Stimulated activated naive CD8-positive, alpha-beta T cell treated with anti-CD3 and anti-CD28 coated beads, Interleukin-15, Interleukin-2, amounts not matched to agents 100 ng/mL and 50 ng/mL, for 24 hours (primary cell): ENCODE data around the gene SAPCD2.

ENCODE experiments used
- H3K27ac Mint-ChIP-seq: one replicate; pipeline ENCODE4 v1.8.0; 2021; ENCODE audit warnings: mild to moderate bottlenecking, mixed read lengths
- H3K27me3 Mint-ChIP-seq: one replicate; pipeline ENCODE4 v1.8.0; 2021; ENCODE audit warnings: mixed read lengths
- H3K36me3 Mint-ChIP-seq: one replicate; pipeline ENCODE4 v1.8.0; 2021; ENCODE audit warnings: low read depth, mixed read lengths
- H3K4me1 Mint-ChIP-seq: one replicate; pipeline ENCODE4 v1.8.0; 2021; ENCODE audit warnings: low read depth, mixed read lengths
- H3K4me3 Mint-ChIP-seq: one replicate; pipeline ENCODE4 v1.8.0; 2021; ENCODE audit warnings: mild to moderate bottlenecking, mixed read lengths
- H3K9me3 Mint-ChIP-seq: one replicate; pipeline ENCODE4 v1.8.0; 2021; ENCODE audit warnings: mixed read lengths

Gene SAPCD2

DNA sequence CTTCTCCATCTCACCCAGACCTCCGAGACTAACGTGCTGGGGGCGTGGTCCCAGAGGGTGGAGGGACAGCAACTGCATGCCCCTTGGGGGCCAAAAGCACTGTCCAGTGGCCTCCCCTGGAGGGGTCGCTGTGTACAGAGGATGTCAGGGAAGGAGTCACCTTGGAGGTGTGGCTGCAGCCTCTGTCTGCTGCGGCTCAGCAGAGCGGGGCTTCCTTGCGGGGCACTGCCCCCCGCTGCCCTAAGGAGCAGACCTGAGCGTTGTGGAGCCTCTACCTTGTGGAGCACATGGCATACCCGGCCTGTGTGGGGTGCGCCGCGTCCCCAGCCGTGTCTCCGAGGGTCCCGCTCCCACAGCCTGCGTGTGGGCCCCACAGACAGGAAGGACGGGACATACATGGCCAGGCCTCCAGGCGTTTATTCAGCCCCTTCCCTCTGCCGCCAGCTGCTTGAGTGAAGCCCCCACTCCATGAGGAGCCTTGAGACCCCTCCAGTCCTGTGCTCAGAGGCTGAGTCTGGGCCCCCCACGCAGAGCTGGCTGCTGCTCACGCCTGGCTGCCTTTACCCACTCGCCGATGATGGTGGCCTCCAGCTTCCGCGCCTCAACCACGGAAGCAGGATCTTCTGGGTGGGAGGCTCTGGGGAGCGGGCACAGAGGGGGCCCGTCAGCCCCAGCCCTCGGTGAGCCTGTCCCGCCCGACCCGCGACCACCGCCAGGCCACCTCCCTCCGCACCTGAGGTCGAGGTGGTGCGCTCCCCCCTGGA, 40.0 kb upstream of the SAPCD2 start:
- H3K4me3 Mint-ChIP-seq = no peak overlapping the region
- no peak overlapping the region for H3K27ac Mint-ChIP-seq
- H3K27me3 Mint-ChIP-seq = no peaks in the 10 kb centered on the region
- peaks cover 14% of the 10 kb centered on the region for H3K36me3 Mint-ChIP-seq
- H3K9me3 Mint-ChIP-seq = no peaks in the 10 kb centered on the region
- peaks cover 5% of the 10 kb centered on the region for H3K4me1 Mint-ChIP-seq

DNA sequence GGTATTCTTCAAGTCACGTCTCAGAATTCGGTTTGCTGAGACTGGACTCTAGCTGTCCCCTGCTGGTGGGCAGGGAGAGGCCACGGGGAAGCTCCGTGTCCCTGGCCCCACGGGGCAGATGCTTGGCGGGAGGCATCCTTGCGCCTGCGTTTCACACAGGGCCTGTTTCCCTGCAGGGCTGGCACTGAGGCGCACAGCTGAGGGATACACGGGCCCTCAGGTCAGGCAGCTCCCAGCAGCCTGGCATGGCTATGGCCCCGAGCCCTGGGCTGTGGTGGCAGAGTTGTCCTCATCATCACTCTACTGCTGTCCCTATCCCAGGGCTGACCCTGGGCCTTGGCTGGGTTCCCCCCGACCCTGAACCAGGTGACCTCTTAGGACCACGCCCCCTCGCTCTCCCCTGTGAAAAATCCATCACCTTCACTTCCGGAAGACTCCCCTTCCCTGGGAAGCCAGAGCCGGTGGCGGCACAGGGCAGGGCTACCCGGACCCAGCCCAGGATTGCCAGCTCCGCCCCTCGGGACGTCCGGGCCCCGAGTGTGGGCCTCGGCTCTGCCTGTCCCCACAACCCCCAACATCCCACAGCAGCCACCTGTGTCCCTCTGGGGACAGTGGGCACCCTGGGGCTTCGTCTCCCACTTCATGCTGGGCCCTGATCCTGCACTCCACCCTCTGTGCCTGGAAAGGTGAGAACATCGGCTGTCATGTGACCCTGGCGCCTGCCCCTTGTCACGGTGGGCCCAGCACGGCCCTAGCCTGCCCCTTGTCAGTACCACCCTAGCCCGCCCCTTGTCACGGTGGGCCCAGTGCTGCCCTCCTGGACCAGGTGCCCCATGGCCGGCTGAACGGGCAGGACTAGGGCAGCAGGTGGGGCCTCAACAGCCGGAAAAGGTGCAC, 39.1 kb upstream of the SAPCD2 start:
- Mint-ChIP-seq H3K27ac (no peak overlapping the region), H3K9me3 (no peaks in the 10 kb centered on the region), H3K4me3 (no peak overlapping the region), H3K4me1 (peaks cover 5% of the 10 kb centered on the region), H3K27me3 (no peaks in the 10 kb centered on the region), H3K36me3 (peaks cover 19% of the 10 kb centered on the region)

DNA sequence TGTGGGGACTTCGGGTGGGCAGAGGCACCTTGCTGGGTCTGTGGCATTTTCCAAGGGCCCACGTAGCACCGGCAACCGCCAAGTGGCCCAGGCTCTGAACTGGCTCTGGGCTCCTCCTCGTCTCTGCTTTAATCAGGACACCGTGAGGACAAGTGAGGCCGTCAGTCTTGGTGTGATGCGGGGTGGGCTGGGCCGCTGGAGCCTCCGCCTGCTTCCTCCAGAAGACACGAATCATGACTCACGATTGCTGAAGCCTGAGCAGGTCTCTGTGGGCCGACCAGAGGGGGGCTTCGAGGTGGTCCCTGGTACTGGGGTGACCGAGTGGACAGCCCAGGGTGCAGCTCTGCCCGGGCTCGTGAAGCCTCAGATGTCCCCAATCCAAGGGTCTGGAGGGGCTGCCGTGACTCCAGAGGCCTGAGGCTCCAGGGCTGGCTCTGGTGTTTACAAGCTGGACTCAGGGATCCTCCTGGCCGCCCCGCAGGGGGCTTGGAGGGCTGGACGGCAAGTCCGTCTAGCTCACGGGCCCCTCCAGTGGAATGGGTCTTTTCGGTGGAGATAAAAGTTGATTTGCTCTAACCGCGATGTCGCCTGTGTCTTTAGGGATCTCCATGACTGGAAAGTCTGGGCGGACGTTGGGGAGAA, 38.4 kb upstream of the SAPCD2 start:
- no peak overlapping the region for H3K27ac Mint-ChIP-seq
- H3K27me3 Mint-ChIP-seq = no peaks in the 10 kb centered on the region
- no peaks in the 10 kb centered on the region for H3K9me3 Mint-ChIP-seq
- H3K4me3 Mint-ChIP-seq = no peak overlapping the region
- peaks cover 5% of the 10 kb centered on the region for H3K4me1 Mint-ChIP-seq
- peaks cover 19% of the 10 kb centered on the region for H3K36me3 Mint-ChIP-seq

DNA sequence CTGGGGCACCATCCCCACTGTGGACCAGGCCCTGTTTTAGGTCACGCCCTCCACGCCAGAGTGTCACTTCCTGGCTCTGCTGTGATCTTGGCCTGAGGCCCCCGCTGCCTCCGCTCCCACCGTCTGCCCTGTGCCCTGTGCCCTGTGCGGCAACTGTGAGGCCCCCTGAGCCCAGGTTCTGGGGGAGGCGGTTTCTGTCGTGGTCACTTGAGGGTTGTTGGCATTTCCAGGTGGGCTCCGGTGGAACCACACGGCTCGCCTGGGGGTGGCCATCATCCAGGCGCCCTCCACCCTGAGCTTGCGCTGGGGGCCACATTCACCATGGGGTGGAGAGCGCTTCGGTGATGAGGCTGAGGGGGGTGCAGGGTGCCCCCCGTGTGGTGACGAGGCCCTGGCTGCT, 37.6 kb upstream of the SAPCD2 start:
- H3K9me3 Mint-ChIP-seq = no peaks in the 10 kb centered on the region
- no peak overlapping the region for H3K4me3 Mint-ChIP-seq
- peaks cover 14% of the 10 kb centered on the region for H3K36me3 Mint-ChIP-seq
- H3K27ac Mint-ChIP-seq = no peak overlapping the region
- peaks cover 1% of the 10 kb centered on the region for H3K4me1 Mint-ChIP-seq
- H3K27me3 Mint-ChIP-seq = no peaks in the 10 kb centered on the region

DNA sequence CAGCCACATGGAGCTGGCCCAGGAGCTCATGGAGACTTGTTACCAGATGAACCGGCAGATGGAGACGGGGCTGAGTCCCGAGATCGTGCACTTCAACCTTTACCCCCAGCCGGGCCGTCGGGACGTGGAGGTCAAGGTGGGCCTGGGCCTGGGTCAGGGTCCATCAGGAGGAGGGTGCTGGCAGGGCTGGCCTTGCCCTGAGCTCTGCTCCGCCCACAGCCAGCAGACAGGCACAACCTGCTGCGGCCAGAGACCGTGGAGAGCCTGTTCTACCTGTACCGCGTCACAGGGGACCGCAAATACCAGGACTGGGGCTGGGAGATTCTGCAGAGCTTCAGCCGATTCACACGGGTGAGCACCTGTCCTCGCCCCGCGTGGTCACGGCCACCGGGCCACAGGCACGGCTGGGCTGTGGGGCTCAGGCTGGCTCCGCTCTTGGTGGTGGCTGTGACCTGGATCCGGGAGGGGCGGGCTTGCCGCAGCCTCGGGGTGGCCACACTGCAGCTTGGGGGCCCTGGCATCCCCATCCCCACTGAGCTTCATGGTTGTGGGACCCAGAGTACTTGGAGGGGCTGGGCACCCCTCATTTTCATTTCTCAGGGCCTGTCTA, 37.1 kb upstream of the SAPCD2 start:
- peaks cover 11% of the 10 kb centered on the region for H3K36me3 Mint-ChIP-seq
- no peaks in the 10 kb centered on the region for H3K9me3 Mint-ChIP-seq
- H3K4me1 Mint-ChIP-seq = no peaks in the 10 kb centered on the region
- H3K27ac Mint-ChIP-seq = no peak overlapping the region
- no peaks in the 10 kb centered on the region for H3K27me3 Mint-ChIP-seq
- H3K4me3 Mint-ChIP-seq = no peak overlapping the region

DNA sequence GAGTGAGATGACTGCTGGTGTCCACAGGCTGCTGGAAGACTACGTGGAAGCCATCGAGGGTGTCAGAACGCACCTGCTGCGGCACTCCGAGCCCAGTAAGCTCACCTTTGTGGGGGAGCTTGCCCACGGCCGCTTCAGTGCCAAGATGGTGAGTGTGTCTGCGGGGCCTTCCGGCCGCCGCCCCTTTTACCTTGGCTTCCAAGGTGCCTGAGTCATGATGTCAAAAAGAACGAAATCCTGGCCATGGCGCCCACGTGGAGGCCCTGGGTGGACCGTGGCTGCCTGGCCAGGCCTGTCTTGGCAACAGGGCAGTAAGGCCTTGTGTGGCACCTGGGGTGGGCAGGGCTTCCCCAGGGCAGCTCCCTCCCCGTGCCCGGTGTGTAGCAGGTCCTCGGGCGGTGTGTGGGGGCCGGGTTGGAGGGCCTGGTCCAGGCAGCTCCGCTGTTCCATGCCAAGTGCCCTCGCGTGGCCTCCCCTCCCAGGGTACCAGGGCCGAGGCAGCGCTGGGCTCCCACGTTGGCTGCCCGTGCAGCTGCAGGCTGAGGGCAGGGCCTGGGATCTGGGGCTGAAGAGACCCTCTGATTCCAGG, 36.4 kb upstream of the SAPCD2 start:
- H3K4me3 Mint-ChIP-seq = no peak overlapping the region
- H3K27ac Mint-ChIP-seq = no peak overlapping the region
- no peaks in the 10 kb centered on the region for H3K4me1 Mint-ChIP-seq
- no peaks in the 10 kb centered on the region for H3K27me3 Mint-ChIP-seq
- peaks cover 11% of the 10 kb centered on the region for H3K36me3 Mint-ChIP-seq
- no peaks in the 10 kb centered on the region for H3K9me3 Mint-ChIP-seq

DNA sequence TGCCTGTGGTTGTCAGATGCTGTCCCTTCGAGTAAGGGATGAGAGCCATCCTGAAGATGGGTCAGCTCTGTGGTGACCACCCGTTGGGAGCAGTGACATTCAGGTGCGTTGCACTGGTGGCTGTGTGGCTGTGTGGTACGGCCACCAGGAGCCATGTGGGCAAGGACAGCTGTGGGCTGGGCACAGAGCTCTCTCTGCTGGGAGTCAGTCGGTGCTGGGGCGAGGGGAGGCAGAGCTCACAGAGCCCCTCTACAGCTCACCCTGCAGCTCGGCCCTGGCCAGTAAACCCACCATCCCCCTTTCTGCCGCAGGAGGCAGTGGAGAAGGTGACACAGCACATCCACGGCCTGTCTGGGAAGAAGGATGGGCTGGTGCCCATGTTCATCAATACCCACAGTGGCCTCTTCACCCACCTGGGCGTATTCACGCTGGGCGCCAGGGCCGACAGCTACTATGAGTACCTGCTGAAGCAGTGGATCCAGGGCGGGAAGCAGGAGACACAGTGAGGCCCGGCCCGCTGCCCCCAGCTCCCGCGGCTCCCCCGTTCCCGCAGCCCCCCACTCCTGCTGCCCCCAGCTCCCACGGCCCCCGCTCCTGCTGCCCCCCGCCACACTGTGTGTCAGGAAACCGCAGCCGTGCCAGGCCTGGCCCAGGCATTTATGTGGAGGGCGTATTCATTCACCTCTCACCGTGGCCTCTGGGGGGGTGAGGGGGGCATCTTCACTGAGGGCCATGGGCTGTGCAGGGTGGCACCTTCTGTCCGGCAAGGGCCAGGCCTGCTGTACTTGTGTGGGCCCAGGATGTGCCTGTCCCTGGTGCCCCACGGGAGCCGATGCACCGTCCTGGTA, 35.7 kb upstream of the SAPCD2 start:
- Mint-ChIP-seq H3K4me3 (no peak overlapping the region), H3K27me3 (no peaks in the 10 kb centered on the region), H3K4me1 (no peaks in the 10 kb centered on the region)

DNA sequence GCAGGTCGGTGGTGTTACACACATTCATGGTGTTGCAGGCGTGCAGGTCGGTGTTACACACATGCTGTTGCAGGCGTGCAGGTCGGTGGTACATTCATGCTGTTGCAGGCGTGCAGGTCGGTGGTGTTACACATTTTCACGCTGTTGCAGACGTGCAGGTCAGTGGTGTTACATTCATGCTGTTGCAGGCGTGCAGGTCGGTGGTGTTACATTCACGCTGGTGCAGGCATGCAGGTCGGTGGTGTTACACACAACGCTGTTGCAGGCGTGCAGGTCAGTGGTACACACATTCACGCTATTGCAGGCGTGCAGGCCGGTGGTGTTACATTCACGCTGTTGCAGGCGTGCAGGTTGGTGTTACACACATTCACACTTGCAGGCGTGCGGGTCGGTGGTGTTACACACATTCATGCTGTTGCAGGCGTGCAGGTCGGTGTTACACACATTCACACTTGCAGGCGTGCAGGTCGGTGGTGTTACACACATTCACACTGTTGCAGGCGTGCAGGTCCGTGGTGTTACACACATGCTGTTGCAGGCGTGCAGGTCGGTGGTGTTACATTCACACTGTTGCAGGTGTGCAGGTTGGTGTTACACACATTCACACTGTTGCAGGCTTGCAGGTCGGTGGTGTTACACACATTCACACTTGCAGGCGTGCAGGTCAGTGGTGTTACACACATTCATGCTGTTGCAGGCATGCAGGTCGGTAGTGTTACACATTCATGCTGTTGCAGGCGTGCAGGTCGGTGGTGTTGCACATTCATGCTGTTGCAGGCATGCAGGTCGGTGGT, 33.0 kb upstream of the SAPCD2 start:
- H3K4me1 Mint-ChIP-seq = no peaks in the 10 kb centered on the region
- no peak overlapping the region for H3K4me3 Mint-ChIP-seq
- no peaks in the 10 kb centered on the region for H3K27me3 Mint-ChIP-seq
- H3K36me3 Mint-ChIP-seq = peaks cover 12% of the 10 kb centered on the region
- H3K27ac Mint-ChIP-seq = no peak overlapping the region
- H3K9me3 Mint-ChIP-seq = no peaks in the 10 kb centered on the region

More for the DNA sequence above, 35.7 kb upstream of the SAPCD2 start:
- Mint-ChIP-seq H3K36me3 (peaks cover 11% of the 10 kb centered on the region), H3K9me3 (no peaks in the 10 kb centered on the region), H3K27ac (no peak overlapping the region)

DNA sequence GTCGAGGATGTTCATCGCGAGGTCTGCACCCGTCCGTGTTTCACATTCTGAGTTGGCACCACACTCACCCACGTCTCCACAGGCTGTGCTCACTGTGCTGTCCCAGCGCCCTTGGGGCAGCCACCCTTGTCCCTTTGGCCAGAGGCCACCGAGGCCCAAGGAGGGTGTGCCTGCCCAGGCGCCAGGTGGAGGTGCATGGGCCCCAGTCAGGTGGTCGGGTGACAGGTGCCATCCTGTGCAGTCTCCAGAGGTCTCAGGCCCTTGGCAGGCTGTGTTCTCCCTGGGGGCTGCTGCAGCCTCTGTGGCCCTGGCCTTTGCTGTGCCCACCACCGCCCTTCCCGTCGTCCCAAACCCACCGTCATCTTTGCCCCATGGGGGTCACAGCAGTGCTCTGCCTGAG, 28.9 kb upstream of the SAPCD2 start:
- no peaks in the 10 kb centered on the region for H3K27me3 Mint-ChIP-seq
- no peak overlapping the region for H3K4me3 Mint-ChIP-seq
- H3K27ac Mint-ChIP-seq = no peak overlapping the region
- H3K4me1 Mint-ChIP-seq = peaks cover 22% of the 10 kb centered on the region
- no peaks in the 10 kb centered on the region for H3K9me3 Mint-ChIP-seq
- peaks cover 18% of the 10 kb centered on the region for H3K36me3 Mint-ChIP-seq

DNA sequence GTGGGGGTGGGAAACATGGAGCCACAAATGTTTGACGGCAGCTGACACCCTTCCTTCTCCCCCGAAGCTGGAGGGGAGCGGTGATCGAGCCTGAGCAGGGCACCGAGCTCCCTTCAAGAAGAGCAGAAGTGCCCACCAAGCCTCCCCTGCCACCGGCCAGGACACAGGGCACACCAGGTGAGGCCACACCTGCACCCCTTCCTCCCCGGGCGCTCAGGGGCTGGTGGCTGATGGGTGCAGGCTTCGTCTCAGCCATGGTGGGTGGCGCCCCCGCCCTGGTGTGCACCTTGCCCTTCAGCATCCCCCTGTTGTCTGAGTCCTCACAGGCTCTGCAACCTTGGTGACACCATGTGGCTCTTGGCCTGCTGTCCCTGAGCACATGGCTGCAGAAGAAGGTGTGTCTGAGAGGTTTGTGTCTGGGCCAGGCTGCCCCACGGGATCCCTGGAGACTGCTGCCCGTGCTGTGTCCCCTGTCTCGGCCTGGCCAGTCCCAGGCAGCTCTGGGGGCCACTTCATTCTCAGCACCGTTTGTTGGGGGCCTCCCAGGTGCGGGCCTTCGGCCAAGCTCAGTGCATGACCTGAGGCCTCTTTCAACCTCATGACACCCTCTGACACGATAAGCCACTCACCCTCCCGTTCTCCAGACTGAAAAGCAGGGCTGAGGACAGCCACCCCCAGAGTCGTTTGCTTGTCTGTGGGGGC, 27.6 kb upstream of the SAPCD2 start:
- no peaks in the 10 kb centered on the region for H3K27me3 Mint-ChIP-seq
- H3K9me3 Mint-ChIP-seq = no peaks in the 10 kb centered on the region
- H3K36me3 Mint-ChIP-seq = peaks cover 20% of the 10 kb centered on the region
- no peak overlapping the region for H3K4me3 Mint-ChIP-seq
- H3K27ac Mint-ChIP-seq = no peak overlapping the region
- H3K4me1 Mint-ChIP-seq = peaks cover 25% of the 10 kb centered on the region

DNA sequence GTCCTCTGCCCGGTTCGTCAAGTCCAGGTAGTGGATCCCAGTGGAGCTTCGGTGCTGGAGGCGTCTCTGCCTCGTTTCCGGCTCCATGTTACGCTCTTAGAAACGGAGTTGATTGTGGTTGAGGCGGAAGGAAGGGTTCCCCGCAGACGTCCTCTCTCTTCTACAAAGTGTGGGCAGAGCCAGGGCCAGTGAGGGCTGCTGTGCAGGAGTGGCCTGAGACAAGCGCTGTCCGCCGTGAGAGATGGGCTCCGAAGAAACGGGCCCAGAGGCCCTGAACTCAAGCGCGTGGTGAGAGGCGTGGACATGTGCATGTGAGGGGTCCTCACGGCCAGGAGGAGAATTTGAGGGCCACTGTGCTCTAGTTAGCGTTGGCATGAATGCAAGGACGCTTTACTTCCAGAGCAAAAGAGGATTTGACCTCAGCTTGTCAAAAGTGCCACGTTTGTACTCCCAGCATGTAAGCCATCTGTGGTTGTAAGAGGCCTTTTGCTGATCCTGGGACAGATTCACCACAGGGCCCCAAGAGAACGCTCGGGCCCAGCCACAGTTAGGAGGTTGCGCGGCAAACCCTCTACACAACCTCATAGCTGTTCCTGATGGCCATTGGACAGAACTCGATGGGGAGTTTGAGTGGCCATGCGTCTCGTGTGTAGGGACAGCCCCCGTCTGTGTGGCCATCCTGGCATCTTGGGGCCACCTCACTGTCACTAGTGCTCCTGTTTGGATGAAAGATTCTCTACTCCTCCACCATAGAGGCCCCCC, 26.6 kb upstream of the SAPCD2 start:
- Mint-ChIP-seq H3K4me3 (no peak overlapping the region), H3K27me3 (no peaks in the 10 kb centered on the region), H3K36me3 (peaks cover 27% of the 10 kb centered on the region), H3K4me1 (peaks cover 25% of the 10 kb centered on the region), H3K9me3 (no peaks in the 10 kb centered on the region), H3K27ac (no peak overlapping the region)
